Suppressor macrophage treated with lipopolysaccharide for 4 hours (primary cell): ENCODE measurements around the gene NDUFB7.
"Not testable (repeated sequence)": the region's sequence is repeated elsewhere in the genome, so short reads cannot be mapped to it uniquely, and the experiment has no call there.

ENCODE experiments used
- DNase-seq: peaks from one replicate; pipeline ENCODE4 v3.0.0-alpha.2; 2020

Gene NDUFB7

GRCh38 chr19:14570864-14571527, 870 bp downstream of the NDUFB7 start:
- no peak for DNase-seq

GRCh38 chr19:14567079-14567478, 4.8 kb downstream of the NDUFB7 start:
- DNase-seq: no peak

GRCh38 chr19:14566712-14567077, 5.2 kb downstream of the NDUFB7 start:
- no peak for DNase-seq

DNA sequence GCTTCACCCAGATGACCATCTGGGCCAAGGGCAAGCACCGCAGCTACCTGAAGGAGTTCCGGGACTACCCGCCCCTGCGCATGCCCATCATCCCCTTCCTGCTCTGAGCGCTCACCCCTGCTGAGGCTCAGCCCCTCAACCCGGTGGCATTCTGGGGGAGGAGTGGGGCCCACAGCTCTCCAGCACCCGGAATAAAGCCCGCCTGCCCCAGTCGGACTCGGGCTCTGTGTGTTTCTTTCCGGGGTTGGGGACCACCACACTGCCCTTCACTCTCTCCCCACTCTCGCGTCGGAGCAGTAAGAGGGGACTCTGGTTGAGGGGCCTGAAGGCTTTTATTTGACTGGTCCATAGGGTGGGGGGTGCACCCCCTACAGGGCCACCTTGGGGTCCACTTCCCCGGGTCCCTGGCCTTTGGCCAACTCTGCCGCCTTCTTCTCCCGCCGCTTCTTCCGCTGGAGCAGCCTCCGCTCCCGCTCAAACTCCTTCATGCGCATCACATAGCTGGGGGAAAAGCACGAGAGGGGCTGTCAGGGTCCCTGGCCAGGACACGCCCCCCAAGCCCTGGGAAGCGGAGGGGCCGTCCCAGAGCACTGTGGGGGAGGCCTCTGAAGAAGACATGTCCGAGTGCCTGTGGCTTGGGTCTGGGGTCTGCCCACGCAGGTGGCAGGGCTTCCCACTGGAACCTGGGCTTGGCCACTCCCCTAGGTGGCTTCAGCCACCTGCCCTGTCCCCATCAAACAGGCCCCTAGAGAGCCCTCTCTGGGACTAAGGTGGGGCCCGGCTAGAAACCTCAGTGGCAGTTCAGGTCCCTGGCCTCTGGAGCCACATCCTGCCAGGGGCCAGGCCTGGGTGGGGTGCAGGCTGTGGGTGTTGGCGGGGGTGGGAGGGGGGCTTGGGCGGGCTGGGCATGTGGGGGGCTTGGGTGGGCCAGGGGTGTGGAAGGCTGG, 5.8 kb downstream of the NDUFB7 start:
- no peak for DNase-seq

- no peak for DNase-seq
Measured at GRCh38 chr19:14565298-14565679, 6.6 kb downstream of the NDUFB7 start.

DNA sequence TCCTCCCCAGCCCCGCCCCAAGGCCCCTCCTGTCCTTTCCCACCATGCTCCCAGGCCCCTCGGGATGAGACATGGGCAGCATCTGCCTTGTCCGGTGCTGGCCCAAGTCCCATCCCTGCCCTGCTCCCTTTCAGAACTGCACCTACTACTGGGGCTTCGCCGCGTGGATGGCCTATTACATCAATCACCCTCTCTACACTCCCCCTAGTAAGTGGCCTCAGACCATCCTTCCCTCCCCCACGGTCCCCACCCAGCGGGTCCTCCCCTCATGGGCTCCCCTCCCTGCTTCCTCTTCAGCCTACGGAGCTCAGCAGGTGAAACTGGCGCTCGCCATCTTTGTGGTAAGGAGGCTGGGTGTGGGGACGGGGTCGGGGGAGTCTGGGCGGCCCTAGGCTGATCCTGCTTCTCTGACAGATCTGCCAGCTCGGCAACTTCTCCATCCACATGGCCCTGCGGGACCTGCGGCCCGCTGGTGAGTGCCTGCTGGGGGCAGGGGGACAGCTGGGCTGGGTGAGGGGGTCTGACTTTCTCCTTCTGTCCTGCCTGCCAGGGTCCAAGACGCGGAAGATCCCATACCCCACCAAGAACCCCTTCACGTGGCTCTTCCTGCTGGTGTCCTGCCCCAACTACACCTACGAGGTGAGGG, 7.1 kb downstream of the NDUFB7 start:
- DNase-seq: not testable (repeated sequence)

DNA sequence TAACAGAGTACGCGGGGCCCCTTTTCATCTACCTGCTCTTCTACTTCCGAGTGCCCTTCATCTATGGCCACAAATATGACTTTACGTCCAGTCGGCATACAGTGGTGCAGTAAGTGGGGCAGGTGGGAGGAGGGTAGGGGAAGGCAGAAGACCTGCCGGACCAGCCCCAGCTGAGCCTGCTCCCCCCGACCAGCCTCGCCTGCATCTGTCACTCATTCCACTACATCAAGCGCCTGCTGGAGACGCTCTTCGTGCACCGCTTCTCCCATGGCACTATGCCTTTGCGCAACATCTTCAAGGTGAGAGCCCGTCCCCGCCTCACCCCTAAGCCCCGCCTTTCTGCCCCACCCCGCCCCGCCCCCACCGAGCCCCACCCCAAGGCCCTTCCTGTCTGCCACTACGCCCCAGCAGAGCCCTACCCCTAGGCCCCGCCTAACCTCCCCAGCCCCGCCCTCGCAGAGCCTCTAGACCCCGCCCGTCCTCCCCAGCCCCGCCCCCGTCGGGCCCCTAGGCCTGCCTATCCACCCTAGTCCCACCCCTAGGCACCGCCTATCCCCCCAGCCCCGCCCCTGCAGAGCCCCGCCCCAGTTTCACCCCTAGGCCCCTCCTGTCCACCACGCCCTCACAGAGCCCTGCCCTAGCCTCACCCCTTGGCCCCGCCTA, 7.7 kb downstream of the NDUFB7 start:
- DNase-seq: peak; percentile 41

DNA sequence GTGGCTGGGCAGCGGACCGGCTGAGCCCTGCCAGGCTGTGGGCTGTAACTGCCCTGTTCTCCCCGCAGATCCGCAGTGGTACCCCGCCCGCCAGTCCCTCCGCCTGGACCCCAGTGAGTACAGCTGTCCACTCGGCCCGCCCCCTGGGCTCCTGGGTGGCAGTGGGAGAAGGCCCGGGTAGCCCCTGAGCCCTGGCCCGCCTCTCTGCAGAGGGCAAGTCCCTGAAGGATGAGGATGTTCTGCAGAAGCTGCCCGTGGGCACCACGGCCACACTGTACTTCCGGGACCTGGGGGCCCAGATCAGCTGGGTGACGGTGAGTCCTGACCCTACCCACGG, 8.3 kb downstream of the NDUFB7 start:
- no peak for DNase-seq

GRCh38 chr19:14562660-14563589, 8.9 kb downstream of the NDUFB7 start:
- no peak for DNase-seq

GRCh38 chr19:14561847-14562351, 10.0 kb downstream of the NDUFB7 start:
- no peak for DNase-seq

DNA sequence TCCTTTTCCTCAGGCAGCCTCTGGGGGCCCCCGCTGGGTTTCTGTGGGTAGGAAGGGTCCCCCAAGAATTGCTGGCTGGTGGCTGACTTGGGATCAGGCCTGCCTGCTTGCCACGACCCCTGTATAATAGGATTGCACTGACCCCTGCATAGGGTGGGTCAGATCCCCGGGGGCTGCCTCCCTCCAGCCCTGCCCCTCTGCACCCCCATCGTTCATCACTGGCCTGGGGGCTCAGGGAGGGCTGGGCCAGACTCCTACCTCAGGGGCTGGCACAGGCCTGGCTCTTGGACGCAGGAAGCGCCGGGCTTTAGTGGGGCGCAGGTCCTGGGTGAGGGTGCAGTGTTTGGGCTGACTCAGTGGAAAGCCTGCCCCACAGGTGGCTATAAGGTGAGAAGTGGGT, 10.6 kb downstream of the NDUFB7 start:
- DNase-seq: no peak

DNA sequence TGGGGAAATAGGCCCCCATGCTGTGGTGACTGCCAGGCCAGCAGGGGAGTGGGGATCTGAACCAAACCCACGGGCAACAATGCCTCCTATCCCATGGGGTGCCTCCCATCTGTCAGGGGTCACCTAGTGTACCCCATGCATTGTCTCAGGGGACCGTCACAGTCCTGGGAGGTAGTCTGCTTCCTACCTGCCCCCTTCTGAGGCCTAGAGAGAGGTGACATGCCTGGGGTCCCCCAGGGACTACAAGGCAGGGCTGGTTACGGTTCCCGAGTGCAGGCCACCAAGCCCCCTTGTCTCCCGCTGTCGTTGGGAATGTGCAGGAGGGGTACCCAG, 11.1 kb downstream of the NDUFB7 start:
- no peak for DNase-seq

GRCh38 chr19:14559916-14560775, 11.7 kb downstream of the NDUFB7 start:
- DNase-seq: no peak

- no peak for DNase-seq
Measured at GRCh38 chr19:14558370-14559066, 13.3 kb downstream of the NDUFB7 start.

DNA sequence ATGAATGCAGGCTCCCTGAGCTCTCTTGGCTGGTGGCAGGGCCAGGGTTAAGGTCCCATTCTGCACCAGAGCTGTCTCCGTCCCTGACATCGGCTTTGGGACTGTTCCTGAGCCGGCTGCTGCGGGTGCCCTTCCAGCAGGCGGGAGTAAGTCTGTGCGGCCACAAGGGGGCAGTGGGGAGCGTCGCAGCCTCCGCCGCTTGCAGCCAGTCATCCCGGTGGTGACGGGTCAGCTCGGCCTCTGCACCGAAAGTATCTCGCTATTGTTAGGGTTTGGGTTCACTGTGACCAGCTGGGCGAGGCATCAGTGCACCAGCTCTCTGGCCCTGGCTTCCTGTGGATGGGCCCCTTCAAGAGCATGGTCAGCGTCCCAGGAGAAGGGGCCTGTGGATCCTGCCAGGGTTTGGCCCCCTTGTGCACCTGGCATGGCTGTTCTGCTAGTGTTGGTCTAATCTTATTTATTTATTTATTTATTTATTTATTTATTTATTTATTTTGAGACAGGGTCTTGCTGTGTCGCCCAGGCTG, 15.1 kb downstream of the NDUFB7 start:
- DNase-seq: peak; percentile 91

DNA sequence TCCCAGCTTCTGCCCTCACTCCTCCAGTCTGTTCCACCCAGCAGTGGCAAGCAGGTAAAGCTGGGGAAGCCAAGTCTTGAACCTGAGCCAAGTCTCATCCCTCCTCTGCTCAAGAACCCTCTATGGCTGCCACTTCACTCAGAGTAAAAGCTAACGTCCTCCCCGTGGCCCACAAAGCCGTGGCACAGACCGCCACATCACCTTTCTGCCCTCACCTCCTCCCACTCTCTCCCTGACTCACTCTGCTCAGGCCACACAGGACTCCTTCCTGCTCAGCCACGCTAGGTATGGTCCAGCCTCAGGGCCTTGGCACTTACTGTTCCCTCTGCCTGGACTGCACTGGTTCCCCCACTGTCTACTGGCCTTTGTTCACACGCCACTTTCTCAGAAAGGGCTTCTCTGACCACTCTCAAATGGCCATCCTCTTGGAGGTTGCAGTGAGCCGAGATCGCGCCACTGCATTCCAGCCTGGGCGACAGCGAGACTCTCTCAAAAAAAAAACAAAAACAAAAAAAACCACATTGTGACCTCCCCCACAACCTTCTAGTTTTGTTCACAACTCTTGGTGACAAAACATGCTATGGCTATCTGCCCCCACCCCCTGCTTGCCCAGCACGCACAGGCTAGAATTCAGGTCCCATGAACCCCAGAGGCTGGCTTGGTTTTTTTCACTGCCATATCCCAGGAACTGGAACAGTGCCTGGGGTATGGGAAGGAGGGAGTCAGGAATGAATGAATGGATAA, 15.8 kb downstream of the NDUFB7 start:
- no peak for DNase-seq

DNA sequence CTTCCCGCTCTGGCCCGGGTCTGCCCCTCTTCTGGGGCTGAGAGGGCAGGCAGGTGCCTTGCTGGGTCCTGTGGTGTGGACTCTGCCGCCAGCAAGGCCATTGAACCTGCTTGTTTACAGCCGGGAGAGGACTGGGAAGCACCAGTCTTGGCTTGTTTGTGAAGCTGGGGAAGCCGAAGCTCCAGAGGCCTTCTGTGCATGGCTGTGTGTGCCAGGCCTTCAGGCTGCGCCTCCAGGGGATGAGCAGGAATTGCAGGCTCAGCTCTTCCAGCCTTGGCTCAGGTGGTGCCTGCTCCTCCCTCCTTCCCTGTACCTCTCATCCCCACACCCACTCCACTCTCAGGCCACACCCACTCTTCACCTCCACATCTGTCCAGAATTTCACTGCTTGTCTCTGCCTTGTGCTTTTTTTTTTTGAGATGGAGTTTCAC, 17.5 kb downstream of the NDUFB7 start:
- no peak for DNase-seq

GRCh38 chr19:14553939-14554243, 18.0 kb downstream of the NDUFB7 start:
- no peak for DNase-seq
